Aortic smooth muscle cell (primary cell): ENCODE results near the gene SERPINB11. TPM values are rescaled to one million over a fixed set of nuclear protein-coding genes. Genes with fewer than 3 reads are reported as not detected.

Experiments
- total RNA-seq: library from RNA; depleted of rRNA; stranded (reverse); fragments of >200 nt; gene quantifications from 2 replicates; pipeline ENCODE4 v1.2.3, GENCODE V29; 2014

The SERPINB11 gene, protein sequence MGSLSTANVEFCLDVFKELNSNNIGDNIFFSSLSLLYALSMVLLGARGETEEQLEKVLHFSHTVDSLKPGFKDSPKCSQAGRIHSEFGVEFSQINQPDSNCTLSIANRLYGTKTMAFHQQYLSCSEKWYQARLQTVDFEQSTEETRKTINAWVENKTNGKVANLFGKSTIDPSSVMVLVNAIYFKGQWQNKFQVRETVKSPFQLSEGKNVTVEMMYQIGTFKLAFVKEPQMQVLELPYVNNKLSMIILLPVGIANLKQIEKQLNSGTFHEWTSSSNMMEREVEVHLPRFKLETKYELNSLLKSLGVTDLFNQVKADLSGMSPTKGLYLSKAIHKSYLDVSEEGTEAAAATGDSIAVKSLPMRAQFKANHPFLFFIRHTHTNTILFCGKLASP
- total RNA-seq = not detected in 2 replicates

DNA sequence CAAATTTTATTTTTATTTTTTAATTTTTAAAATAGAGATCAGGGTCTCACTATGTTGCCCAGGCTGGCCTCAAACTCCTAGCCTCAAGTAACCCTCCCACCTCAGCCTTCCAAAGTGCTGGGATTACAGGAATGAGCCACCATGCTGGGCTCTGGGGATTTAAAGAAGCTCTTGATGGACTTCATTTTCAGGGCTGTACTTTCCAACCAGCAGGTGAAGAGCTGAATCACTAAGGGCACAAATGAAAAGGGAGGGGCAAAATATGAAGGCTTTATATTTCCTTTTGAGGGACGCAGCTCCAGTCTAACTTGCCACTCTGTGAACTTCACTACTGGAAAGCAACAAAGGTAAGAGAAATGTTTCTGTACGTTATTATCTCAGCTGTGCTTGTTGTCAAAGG, at the start of gene SERPINB11:
Gene SERPINB11 (plus strand): TSS at position 301 of the 400 bp plus-strand sequence. CDS start 7,234 bp downstream, outside the sequence.

GRCh38 chr18:63661750-63662149, 41.0 kb upstream of the SERPINB11 start, which contains the start of gene SERPINB3:
TSS of gene SERPINB3 (minus strand) at chr18:63661893. CDS start at chr18:63661216, 677 bp downstream.

Other genes starting within 250 kb of the SERPINB11 start
- not detected in 2 replicates for gene SERPINB5, start 226.0 kb upstream of the SERPINB11 start, total RNA-seq
- not detected in 2 replicates for gene SERPINB12, start 160.6 kb upstream of the SERPINB11 start, total RNA-seq
- not detected in 2 replicates for gene SERPINB13, start 115.6 kb upstream of the SERPINB11 start, total RNA-seq
- gene SERPINB4, start 58.7 kb upstream of the SERPINB11 start, total RNA-seq = not detected in 2 replicates
- gene SERPINB3, start 41.1 kb upstream of the SERPINB11 start, total RNA-seq = not detected in 2 replicates
- gene SERPINB7, start 72.5 kb downstream of the SERPINB11 start, total RNA-seq = not detected in 2 replicates
- 2.4 and 19.8 TPM in 2 replicates for gene SERPINB2, start 184.7 kb downstream of the SERPINB11 start, total RNA-seq
- gene SERPINB10, start 205.0 kb downstream of the SERPINB11 start, total RNA-seq = 0.13 TPM in 1 of 2 replicates, not detected in the other
- not detected in 2 replicates for gene HMSD, start 246.3 kb downstream of the SERPINB11 start, total RNA-seq